ENCODE data around the gene ITGA6.
A peak's percentile ranks its signal among the peaks of the same experiment; 100 is the strongest.
"Not testable (repeated sequence)": the region's sequence is repeated elsewhere in the genome, so short reads cannot be mapped to it uniquely, and the experiment has no call there.

Gene ITGA6

GRCh38 chr2:172518995-172519394 lies 91.6 kb downstream of the ITGA6 start:
- DNase-seq (ENCODE audit: low spot score), result no peak

- no peak for DNase-seq (ENCODE audit: low spot score)
Measured at GRCh38 chr2:172525601-172526000, 98.2 kb downstream of the ITGA6 start.

- DNase-seq (ENCODE audit: low spot score), result no peak
Measured at GRCh38 chr2:172531309-172531708, 103.9 kb downstream of the ITGA6 start.

GRCh38 chr2:172532461-172532860 lies 105.1 kb downstream of the ITGA6 start:
- DNase-seq (ENCODE audit: low spot score), result not testable (repeated sequence)

GRCh38 chr2:172533687-172534086 lies 106.3 kb downstream of the ITGA6 start:
- no peak for DNase-seq (ENCODE audit: low spot score)

- DNase-seq (ENCODE audit: low spot score), result no peak
Measured at GRCh38 chr2:172535119-172535518, 107.7 kb downstream of the ITGA6 start.

GRCh38 chr2:172537851-172538250 lies 110.5 kb downstream of the ITGA6 start:
- not testable (repeated sequence) for DNase-seq (ENCODE audit: low spot score)

GRCh38 chr2:172539767-172540166 lies 112.4 kb downstream of the ITGA6 start:
- no peak for DNase-seq (ENCODE audit: low spot score)

GRCh38 chr2:172540421-172540820 lies 113.0 kb downstream of the ITGA6 start:
- no peak for DNase-seq (ENCODE audit: low spot score)

- no peak for DNase-seq (ENCODE audit: low spot score)
Measured at GRCh38 chr2:172545408-172546075, 118.2 kb downstream of the ITGA6 start.

GRCh38 chr2:172549131-172549530 lies 121.7 kb downstream of the ITGA6 start:
- DNase-seq (ENCODE audit: low spot score), result no peak

GRCh38 chr2:172549802-172550201 lies 122.4 kb downstream of the ITGA6 start:
- not testable (repeated sequence) for DNase-seq (ENCODE audit: low spot score)

- no peak for DNase-seq (ENCODE audit: low spot score)
Measured at GRCh38 chr2:172550419-172550818, 123.0 kb downstream of the ITGA6 start.

GRCh38 chr2:172551271-172551670 lies 123.9 kb downstream of the ITGA6 start:
- DNase-seq (ENCODE audit: low spot score), result no peak

GRCh38 chr2:172552547-172553291 lies 125.3 kb downstream of the ITGA6 start:
- DNase-seq (ENCODE audit: low spot score), result peak; percentile 76

GRCh38 chr2:172554352-172555271 lies 127.2 kb downstream of the ITGA6 start:
- DNase-seq (ENCODE audit: low spot score), result no peak

GRCh38 chr2:172555272-172555521 lies 127.8 kb downstream of the ITGA6 start:
- no peak for DNase-seq (ENCODE audit: low spot score)

Data from RKO (cell line).